K562 (cell line): Measurements from ENCODE around the gene AHNAK. TPM values are rescaled to one million over a fixed set of nuclear protein-coding genes. Genes with fewer than 3 reads are reported as not detected.

Experiments
- ATAC-seq: fragments of 200-7000 bp; cut with Tn5 transposase; 3 replicates; pipeline ENCODE4 v1.9.1; 2020; ENCODE audit warnings: moderate library complexity
- BruUV-seq: library from RNA; stranded (reverse); fragments of 400-500 nt; replicated peaks from 2 replicates; lab custom pipeline; 2021; lab: Mats Ljungman, UMichigan
- CTCF ChIA-PET: fragments of 300-600 bp; formaldehyde crosslinking; extraction: SDS; loops from one replicate; lab custom pipeline; 2021; ENCODE audit warnings: low intra/inter-chr PET ratio; lab: Yijun Ruan, JAX
- POLR2A ChIA-PET: fragments of 300-600, 350-650 bp; sonication (Branson Sonifier 250); formaldehyde crosslinking; extraction: SDS; loops from one replicate; lab custom pipeline; 2021; ENCODE audit warnings: antibody characterized with exemption, inconsistent platforms; lab: Yijun Ruan, JAX
- DNase-seq, 4 experiments: peaks; one replicate each; pipeline versions ENCODE4 v3.0.0 to v3.0.0-alpha.2; 2011 to 2018; ENCODE audit warnings: low spot score in 3 of 4, mixed read lengths in 3 of 4; ENCODE audit errors: extremely low read depth in 1 of 4
- FAIRE-seq: peaks from 2 replicates; lab custom pipeline; 2011; peaks lifted over from hg19 to GRCh38; lab: Jason Lieb, UNC
- H2AFZ ChIP-seq: 2 replicates; pipeline ENCODE4 v1.6.0; 2011; ENCODE audit warnings: low read depth, low read length, control low read depth, inconsistent platforms
- H3K27ac ChIP-seq: fragments of 200-600 bp; 3 replicates; pipeline ENCODE4 v1.8.0; 2011; ENCODE audit warnings: low read depth, mild to moderate bottlenecking, control low read depth, inconsistent platforms, low read length, moderate library complexity, mixed read lengths; ENCODE audit errors: extremely low read depth
- H3K27me3 ChIP-seq, 2 experiments: fragments of 300-600 bp in 1 of 2; 2 replicates in 1 of 2; 3 replicates in 1 of 2; pipeline versions ENCODE4 v1.6.0 to v1.8.0; 2011; ENCODE audit warnings: inconsistent platforms in 2 of 2, low read length in 2 of 2, mild to moderate bottlenecking in 1 of 2, mixed read lengths in 1 of 2, moderate library complexity in 1 of 2; ENCODE audit not compliant: control insufficient read depth in 2 of 2, insufficient read depth in 2 of 2
- H3K36me3 ChIP-seq: fragments of 300-600 bp; 3 replicates; pipeline ENCODE4 v1.8.0; 2011; ENCODE audit warnings: mild to moderate bottlenecking, low read length, inconsistent platforms; ENCODE audit not compliant: control insufficient read depth, insufficient read depth
- H3K4me1 ChIP-seq, 2 experiments: fragments of 200-600 bp in 1 of 2; replicated peaks in 1 of 2; 2 replicates in 1 of 2; 3 replicates in 1 of 2; pipeline versions ENCODE4 v1.5.1 to v1.8.0; 2011; ENCODE audit warnings: inconsistent platforms in 2 of 2, low read length in 2 of 2, mild to moderate bottlenecking in 1 of 2, mixed read lengths in 1 of 2, moderate library complexity in 1 of 2; ENCODE audit not compliant: control insufficient read depth in 2 of 2, insufficient read depth in 2 of 2
- H3K4me2 ChIP-seq: 2 replicates; pipeline ENCODE4 v1.6.1; 2011; ENCODE audit warnings: low read length, control low read depth, inconsistent platforms, mixed read lengths; ENCODE audit not compliant: insufficient read depth
- H3K4me3 ChIP-seq: fragments of 200-600 bp; sonication (generic), shearing (Covaris generic); 2 replicates; pipeline ENCODE4 v1.5.1; 2016; ENCODE audit warnings: control low read depth, inconsistent platforms
- H3K79me2 ChIP-seq: fragments of 200-600 bp; 3 replicates; pipeline ENCODE4 v1.8.0; 2011; ENCODE audit warnings: low read length, inconsistent platforms; ENCODE audit not compliant: control insufficient read depth, insufficient read depth
- H3K9ac ChIP-seq, 2 experiments: 2 replicates each; pipeline versions ENCODE4 v1.6.0 to v1.6.1; 2011; ENCODE audit warnings: low read depth in 2 of 2, low read length in 2 of 2, control low read depth in 1 of 2, inconsistent platforms in 1 of 2, mild to moderate bottlenecking in 1 of 2, mixed read lengths in 1 of 2; ENCODE audit not compliant: insufficient read depth in 1 of 2
- H3K9me1 ChIP-seq: one replicate; pipeline ENCODE4 v1.6.0; 2011; ENCODE audit warnings: inconsistent platforms, mild to moderate bottlenecking, low read length, moderate library complexity; ENCODE audit not compliant: control insufficient read depth, insufficient read depth
- H3K9me3 ChIP-seq: replicated peaks from 2 replicates; pipeline ENCODE4 v1.5.1; 2011; ENCODE audit warnings: low read depth, low read length, inconsistent platforms; ENCODE audit not compliant: control insufficient read depth, insufficient read depth
- H4K20me1 ChIP-seq: replicated peaks from 2 replicates; pipeline ENCODE4 v1.6.1; 2011; ENCODE audit warnings: low read length, inconsistent platforms, mixed read lengths; ENCODE audit not compliant: control insufficient read depth, insufficient read depth
- FOXM1 ChIP-seq, 2 experiments: fragments of 450-650 bp in 1 of 2; sonication (generic) in 1 of 2; formaldehyde crosslinking in 1 of 2; IDR thresholded peaks; 2 replicates each; pipeline versions ENCODE4 v1.6.1 to v1.9.0; 2017 to 2022; ENCODE audit warnings: low read depth in 2 of 2, mild to moderate bottlenecking in 2 of 2, missing genetic modification reagents in 1 of 2, moderate library complexity in 1 of 2
- GATAD2B ChIP-seq: fragments of 450-650 bp; IDR thresholded peaks from 2 replicates; pipeline ENCODE4 v1.6.1; 2017; ENCODE audit warnings: mild to moderate bottlenecking, borderline replicate concordance
- PML ChIP-seq: IDR thresholded peaks from 2 replicates; pipeline ENCODE4 v1.6.1; 2012; ENCODE audit warnings: low read length, inconsistent platforms
- WGBS: fragments of 100-300 bp; shearing (Covaris generic); methylation state at CpG from one replicate; pipeline ENCODE4 v1.1.6; 2016; ENCODE audit warnings: low coverage, mixed read lengths; ENCODE audit not compliant: insufficient coverage; ENCODE audit errors: missing lambda C conversion rate; 5-methylcytosine and 5-hydroxymethylcytosine counted together
- in situ Hi-C: fragments of 300-500 bp; cut with MboI; formaldehyde crosslinking; loops from 4 replicates; pipeline ENCODE4 v1.15.0; 2018; ENCODE audit warnings: inconsistent platforms, mixed read lengths
- intact Hi-C: fragments of 100-400 bp; cut with micrococcal nuclease; formaldehyde crosslinking; loops from 2 replicates; pipeline ENCODE4 v1.14.2; 2022
- polyA plus RNA-seq, 8 experiments: library from polyadenylated mRNA; depleted of rRNA in 4 of 8; stranded (reverse) in 5 of 8; unstranded in 3 of 8; fragments of >200 nt; fragmentation: Nextera tagmentation in 2 of 8; fragmentation: Illumina TruSeq in 1 of 8; extraction: Ambion mirVana in 2 of 8; extraction: Trizol in 1 of 8; gene quantifications; 2 replicates each; pipeline versions ENCODE4 v1.2.1 to v1.2.3, GENCODE V29; 2011 to 2014; ENCODE audit warnings: inconsistent platforms in 1 of 8, missing spikeins in 1 of 8
- total RNA-seq, 7 experiments: library from RNA; depleted of rRNA in 6 of 7; stranded (reverse); fragments of >200 nt in 6 of 7; fragmentation: Illumina TruSeq in 2 of 7; extraction: Trizol in 2 of 7; gene quantifications; 2 replicates each; pipeline versions ENCODE4 v1.2.1 to v1.2.3, GENCODE V29; 2011 to 2021; ENCODE audit warnings: low replicate concordance in 1 of 7
- TF ChIP-seq, protein P1 (sequence below): fragments of 450-650 bp; IDR thresholded peaks from 2 replicates; pipeline ENCODE4 v1.6.1; 2016; ENCODE audit warnings: mild to moderate bottlenecking, moderate library complexity
- TF ChIP-seq, protein P2 (sequence below): fragments of 450-650 bp; IDR thresholded peaks from 2 replicates; pipeline ENCODE4 v1.7.1; 2018; ENCODE audit warnings: mild to moderate bottlenecking, low read depth; ENCODE audit not compliant: partially characterized antibody
- TF ChIP-seq, protein P3 (sequence below): fragments of 450-650 bp; formaldehyde crosslinking; IDR thresholded peaks from 2 replicates; pipeline ENCODE4 v1.4.0; 2020; ENCODE audit warnings: mild to moderate bottlenecking

The AHNAK gene
- total and polyA plus RNA-seq, 9 of the 15 experiments (the other 6 are each of a cell fraction or from before 2014, with no cell fraction given): 1.5 to 89.7 (median 45.0) TPM

DNA sequence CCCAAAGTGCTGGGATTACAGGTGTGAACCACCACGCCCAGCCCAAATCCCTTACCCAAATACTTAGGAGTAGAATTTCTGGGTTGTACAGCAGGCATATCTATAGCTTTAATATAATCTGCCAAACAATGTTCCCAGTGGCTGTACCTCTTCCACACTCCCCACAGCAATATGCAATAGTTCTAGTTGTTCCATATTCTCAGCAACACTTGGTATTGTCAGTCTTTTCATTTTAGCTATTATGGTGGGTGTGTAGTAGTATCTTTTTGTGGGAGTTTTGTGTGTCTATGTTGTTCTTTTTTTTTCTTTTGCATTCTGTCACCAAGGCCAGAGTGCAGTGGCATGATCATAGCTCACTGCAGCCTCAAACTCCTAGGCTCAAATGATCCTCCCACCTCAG is 109.0 kb downstream of the AHNAK start:
- 33% methylated on average over 1 of the region's 1 CpG for whole genome bisulfite sequencing
- TF ChIP-seq, protein P1, sequence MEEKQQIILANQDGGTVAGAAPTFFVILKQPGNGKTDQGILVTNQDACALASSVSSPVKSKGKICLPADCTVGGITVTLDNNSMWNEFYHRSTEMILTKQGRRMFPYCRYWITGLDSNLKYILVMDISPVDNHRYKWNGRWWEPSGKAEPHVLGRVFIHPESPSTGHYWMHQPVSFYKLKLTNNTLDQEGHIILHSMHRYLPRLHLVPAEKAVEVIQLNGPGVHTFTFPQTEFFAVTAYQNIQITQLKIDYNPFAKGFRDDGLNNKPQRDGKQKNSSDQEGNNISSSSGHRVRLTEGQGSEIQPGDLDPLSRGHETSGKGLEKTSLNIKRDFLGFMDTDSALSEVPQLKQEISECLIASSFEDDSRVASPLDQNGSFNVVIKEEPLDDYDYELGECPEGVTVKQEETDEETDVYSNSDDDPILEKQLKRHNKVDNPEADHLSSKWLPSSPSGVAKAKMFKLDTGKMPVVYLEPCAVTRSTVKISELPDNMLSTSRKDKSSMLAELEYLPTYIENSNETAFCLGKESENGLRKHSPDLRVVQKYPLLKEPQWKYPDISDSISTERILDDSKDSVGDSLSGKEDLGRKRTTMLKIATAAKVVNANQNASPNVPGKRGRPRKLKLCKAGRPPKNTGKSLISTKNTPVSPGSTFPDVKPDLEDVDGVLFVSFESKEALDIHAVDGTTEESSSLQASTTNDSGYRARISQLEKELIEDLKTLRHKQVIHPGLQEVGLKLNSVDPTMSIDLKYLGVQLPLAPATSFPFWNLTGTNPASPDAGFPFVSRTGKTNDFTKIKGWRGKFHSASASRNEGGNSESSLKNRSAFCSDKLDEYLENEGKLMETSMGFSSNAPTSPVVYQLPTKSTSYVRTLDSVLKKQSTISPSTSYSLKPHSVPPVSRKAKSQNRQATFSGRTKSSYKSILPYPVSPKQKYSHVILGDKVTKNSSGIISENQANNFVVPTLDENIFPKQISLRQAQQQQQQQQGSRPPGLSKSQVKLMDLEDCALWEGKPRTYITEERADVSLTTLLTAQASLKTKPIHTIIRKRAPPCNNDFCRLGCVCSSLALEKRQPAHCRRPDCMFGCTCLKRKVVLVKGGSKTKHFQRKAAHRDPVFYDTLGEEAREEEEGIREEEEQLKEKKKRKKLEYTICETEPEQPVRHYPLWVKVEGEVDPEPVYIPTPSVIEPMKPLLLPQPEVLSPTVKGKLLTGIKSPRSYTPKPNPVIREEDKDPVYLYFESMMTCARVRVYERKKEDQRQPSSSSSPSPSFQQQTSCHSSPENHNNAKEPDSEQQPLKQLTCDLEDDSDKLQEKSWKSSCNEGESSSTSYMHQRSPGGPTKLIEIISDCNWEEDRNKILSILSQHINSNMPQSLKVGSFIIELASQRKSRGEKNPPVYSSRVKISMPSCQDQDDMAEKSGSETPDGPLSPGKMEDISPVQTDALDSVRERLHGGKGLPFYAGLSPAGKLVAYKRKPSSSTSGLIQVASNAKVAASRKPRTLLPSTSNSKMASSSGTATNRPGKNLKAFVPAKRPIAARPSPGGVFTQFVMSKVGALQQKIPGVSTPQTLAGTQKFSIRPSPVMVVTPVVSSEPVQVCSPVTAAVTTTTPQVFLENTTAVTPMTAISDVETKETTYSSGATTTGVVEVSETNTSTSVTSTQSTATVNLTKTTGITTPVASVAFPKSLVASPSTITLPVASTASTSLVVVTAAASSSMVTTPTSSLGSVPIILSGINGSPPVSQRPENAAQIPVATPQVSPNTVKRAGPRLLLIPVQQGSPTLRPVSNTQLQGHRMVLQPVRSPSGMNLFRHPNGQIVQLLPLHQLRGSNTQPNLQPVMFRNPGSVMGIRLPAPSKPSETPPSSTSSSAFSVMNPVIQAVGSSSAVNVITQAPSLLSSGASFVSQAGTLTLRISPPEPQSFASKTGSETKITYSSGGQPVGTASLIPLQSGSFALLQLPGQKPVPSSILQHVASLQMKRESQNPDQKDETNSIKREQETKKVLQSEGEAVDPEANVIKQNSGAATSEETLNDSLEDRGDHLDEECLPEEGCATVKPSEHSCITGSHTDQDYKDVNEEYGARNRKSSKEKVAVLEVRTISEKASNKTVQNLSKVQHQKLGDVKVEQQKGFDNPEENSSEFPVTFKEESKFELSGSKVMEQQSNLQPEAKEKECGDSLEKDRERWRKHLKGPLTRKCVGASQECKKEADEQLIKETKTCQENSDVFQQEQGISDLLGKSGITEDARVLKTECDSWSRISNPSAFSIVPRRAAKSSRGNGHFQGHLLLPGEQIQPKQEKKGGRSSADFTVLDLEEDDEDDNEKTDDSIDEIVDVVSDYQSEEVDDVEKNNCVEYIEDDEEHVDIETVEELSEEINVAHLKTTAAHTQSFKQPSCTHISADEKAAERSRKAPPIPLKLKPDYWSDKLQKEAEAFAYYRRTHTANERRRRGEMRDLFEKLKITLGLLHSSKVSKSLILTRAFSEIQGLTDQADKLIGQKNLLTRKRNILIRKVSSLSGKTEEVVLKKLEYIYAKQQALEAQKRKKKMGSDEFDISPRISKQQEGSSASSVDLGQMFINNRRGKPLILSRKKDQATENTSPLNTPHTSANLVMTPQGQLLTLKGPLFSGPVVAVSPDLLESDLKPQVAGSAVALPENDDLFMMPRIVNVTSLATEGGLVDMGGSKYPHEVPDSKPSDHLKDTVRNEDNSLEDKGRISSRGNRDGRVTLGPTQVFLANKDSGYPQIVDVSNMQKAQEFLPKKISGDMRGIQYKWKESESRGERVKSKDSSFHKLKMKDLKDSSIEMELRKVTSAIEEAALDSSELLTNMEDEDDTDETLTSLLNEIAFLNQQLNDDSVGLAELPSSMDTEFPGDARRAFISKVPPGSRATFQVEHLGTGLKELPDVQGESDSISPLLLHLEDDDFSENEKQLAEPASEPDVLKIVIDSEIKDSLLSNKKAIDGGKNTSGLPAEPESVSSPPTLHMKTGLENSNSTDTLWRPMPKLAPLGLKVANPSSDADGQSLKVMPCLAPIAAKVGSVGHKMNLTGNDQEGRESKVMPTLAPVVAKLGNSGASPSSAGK: no peak
- TF ChIP-seq FOXM1 (IDR thresholded peaks at IDR 0.05; ENCODE audit: low read depth) (no peak), FOXM1 (CRISPR knock-in tag; IDR thresholded peaks at IDR 0.05; ENCODE audit: low read depth) (no peak), GATAD2B (no peak), PML (no peak)
- TF ChIP-seq, protein P2, sequence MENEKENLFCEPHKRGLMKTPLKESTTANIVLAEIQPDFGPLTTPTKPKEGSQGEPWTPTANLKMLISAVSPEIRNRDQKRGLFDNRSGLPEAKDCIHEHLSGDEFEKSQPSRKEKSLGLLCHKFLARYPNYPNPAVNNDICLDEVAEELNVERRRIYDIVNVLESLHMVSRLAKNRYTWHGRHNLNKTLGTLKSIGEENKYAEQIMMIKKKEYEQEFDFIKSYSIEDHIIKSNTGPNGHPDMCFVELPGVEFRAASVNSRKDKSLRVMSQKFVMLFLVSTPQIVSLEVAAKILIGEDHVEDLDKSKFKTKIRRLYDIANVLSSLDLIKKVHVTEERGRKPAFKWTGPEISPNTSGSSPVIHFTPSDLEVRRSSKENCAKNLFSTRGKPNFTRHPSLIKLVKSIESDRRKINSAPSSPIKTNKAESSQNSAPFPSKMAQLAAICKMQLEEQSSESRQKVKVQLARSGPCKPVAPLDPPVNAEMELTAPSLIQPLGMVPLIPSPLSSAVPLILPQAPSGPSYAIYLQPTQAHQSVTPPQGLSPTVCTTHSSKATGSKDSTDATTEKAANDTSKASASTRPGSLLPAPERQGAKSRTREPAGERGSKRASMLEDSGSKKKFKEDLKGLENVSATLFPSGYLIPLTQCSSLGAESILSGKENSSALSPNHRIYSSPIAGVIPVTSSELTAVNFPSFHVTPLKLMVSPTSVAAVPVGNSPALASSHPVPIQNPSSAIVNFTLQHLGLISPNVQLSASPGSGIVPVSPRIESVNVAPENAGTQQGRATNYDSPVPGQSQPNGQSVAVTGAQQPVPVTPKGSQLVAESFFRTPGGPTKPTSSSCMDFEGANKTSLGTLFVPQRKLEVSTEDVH: no peak
- TF ChIP-seq, protein P3, sequence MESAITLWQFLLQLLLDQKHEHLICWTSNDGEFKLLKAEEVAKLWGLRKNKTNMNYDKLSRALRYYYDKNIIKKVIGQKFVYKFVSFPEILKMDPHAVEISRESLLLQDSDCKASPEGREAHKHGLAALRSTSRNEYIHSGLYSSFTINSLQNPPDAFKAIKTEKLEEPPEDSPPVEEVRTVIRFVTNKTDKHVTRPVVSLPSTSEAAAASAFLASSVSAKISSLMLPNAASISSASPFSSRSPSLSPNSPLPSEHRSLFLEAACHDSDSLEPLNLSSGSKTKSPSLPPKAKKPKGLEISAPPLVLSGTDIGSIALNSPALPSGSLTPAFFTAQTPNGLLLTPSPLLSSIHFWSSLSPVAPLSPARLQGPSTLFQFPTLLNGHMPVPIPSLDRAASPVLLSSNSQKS (CRISPR knock-in tag): no peak

More for the DNA sequence above, 109.0 kb downstream of the AHNAK start:
- no peak overlapping the region for H2AFZ ChIP-seq
- FAIRE-seq (no peak), ATAC-seq (no peak), DNase-seq (no peak)
- POLR2A ChIA-PET: interaction anchor here (0.6 to 1.8 kb wide), 5 partner anchors 9 to 227 kb away, joined by 3 to 7 read pairs (median 4); partner anchors contain the start of genes C11orf98 and CSKMT
- no peaks in the 10 kb centered on the region for H3K27me3 ChIP-seq
- H3K9me3 ChIP-seq: no peaks in the 10 kb centered on the region
- in situ Hi-C loops (no loop called here), intact Hi-C loops (no loop called here)
- H3K27ac ChIP-seq: no peak overlapping the region
- no peaks in the 10 kb centered on the region for H4K20me1 ChIP-seq
- no peak overlapping the region for H3K4me2 ChIP-seq
- H3K9me1 ChIP-seq: no peaks in the 10 kb centered on the region
- H3K36me3 ChIP-seq: no peaks in the 10 kb centered on the region
- CTCF ChIA-PET: interaction anchor here (0.6 kb wide), 1 partner anchor 43 kb away, joined by 4 read pairs; no protein-coding TSS in a partner anchor
- H3K79me2 ChIP-seq: no peaks in the 10 kb centered on the region
- no peak overlapping the region for H3K4me3 ChIP-seq
- no TSS peak for BruUV-seq
- H3K4me1 ChIP-seq: peaks cover 12 to 16% of the 10 kb centered on the region in 2 experiments; a peak in 3 of 5 replicates
- H3K9ac ChIP-seq: no peak overlapping the region
